Coronary artery (tissue), 2 donors: ENCODE results near the gene GRIK1.

Experiments used
- DNase-seq: peaks from one replicate; pipeline ENCODE4 v3.0.0-alpha.2; 2017; ENCODE audit warnings: low spot score
- H3K27ac ChIP-seq, 2 donors: fragments of 200-600 bp; sonication (generic); one replicate each; pipeline ENCODE4 v1.5.1; 2016 to 2019
- H3K4me3 ChIP-seq: fragments of 200-600 bp; sonication (generic); 2 replicates; pipeline ENCODE4 v1.5.1; 2016; ENCODE audit warnings: mild to moderate bottlenecking, moderate library complexity
- TF ChIP-seq, protein P1 (sequence below): fragments of 200-600 bp; sonication (generic); IDR thresholded peaks from one replicate; pipeline ENCODE4 v1.5.1; 2019; ENCODE audit warnings: antibody characterized with exemption

GRIK1 gene

DNA sequence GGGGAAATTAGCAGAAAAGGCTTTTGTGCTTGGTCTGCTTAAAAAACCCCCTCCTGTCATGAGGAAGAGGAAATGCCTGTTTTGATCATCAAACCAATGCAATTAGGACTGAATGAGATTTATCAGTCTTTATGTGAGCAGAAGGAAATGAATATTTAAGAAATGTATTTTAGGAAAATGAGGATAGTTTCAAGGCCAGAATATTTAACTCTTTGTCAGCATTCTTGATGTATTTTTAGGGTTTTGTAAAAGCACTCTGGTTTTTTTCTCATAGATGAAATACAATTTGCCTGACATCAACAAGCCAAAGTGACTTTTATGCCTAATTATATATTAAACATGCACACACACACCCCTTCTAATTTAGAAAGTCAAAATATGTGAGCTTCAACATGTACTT, 213.8 kb downstream of the GRIK1 start:
- no peak overlapping the region for H3K27ac ChIP-seq
- DNase-seq = no peak
- H3K4me3 ChIP-seq = no peak overlapping the region
- TF ChIP-seq, protein P1, sequence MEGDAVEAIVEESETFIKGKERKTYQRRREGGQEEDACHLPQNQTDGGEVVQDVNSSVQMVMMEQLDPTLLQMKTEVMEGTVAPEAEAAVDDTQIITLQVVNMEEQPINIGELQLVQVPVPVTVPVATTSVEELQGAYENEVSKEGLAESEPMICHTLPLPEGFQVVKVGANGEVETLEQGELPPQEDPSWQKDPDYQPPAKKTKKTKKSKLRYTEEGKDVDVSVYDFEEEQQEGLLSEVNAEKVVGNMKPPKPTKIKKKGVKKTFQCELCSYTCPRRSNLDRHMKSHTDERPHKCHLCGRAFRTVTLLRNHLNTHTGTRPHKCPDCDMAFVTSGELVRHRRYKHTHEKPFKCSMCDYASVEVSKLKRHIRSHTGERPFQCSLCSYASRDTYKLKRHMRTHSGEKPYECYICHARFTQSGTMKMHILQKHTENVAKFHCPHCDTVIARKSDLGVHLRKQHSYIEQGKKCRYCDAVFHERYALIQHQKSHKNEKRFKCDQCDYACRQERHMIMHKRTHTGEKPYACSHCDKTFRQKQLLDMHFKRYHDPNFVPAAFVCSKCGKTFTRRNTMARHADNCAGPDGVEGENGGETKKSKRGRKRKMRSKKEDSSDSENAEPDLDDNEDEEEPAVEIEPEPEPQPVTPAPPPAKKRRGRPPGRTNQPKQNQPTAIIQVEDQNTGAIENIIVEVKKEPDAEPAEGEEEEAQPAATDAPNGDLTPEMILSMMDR = no peak

DNA sequence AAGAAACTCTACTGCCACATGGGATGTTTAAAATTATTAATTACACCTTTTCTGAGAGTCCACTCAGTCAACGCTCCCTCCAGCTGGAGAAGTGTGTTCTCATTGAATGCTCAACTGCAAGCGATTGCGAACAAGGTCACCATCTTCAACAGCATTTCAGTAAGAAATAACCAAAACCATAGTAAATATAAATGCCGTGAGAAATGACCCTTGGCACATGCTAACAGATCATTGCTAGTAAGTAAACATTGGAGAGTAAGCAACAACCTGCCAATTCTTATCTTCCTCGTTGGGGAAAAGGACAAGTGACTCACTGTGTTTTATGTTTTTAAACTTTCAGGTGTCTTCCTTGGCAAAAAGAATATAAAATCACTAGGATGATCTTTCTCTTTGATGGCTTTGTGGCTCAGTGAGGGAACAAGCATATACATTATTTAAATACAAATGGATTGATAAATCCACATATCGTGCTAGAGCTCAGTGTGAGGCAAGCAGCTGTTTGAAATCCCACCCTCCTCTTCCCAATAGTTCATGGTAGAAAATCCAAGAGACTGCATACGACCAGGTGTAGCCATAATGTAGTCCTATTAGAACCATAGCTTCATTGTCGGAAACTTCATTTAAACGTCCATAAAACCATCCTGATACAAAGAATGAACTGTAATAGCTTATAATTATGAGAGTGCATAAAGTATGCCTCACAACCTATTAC, 214.6 kb downstream of the GRIK1 start:
- TF ChIP-seq, protein P1 = no peak
- no peak for DNase-seq
- Histone ChIP-seq H3K4me3 (no peak overlapping the region), H3K27ac (no peak overlapping the region)

DNA sequence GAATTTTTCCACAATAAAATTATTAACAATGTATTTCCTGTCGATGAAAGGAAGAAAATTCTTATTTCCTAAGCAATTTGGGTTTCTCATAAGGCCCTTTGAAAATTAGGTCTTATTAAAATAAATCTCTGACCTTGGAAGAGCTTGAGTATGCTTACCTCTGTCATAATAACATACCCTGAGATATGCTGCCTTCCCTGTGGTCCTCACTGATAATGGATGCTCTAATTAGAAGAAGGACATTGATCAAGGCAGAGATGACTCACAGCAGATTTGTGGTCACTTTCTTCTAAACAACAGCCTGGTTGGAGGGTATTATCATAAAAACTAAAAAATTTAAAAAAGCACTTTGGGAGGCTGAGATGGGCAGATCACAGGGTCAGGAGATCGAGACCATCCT, 217.8 kb downstream of the GRIK1 start:
- no peak for DNase-seq
- TF ChIP-seq, protein P1 = no peak
- H3K4me3 ChIP-seq = no peak overlapping the region
- H3K27ac ChIP-seq = no peak overlapping the region

DNA sequence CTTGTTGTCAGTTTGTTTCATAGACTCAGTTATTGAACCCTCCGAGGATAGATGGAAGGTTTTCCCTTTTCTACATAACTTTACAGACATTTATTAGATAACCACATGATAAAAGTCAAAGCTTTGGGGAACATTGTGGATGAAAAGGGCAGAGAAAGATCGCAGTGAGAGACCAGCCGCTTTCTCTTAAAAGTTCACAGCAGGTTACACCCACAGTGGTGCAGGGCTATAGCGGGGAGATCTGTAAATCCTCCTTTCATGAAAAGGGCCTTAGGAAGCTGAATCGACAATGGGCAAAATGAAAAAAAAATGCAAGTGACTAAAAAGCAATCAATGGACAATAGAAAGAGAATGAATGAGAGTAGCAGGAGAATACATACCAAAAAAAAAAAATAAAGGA, 218.6 kb downstream of the GRIK1 start:
- TF ChIP-seq, protein P1 = no peak

DNA sequence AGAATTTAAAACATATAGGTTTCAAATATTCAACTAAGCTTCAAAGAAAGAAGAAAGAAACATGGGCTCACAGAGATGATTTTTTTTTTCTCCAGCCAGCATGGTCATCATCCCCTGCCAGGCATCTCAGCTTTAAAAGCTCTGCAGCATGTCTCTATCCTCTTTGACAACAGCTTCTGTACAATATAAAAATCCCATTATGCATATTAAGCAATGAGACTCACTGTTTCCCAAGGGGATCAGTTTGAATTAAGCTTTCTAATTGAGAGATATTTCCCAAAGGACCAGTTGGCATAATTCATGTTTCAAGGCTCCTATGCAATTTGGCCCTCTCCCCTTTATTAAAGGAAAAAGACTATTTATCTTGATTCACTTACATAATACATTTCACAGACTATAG, 220.3 kb downstream of the GRIK1 start:
- no peak overlapping the region for H3K27ac ChIP-seq
- TF ChIP-seq, protein P1 = no peak
- no peak for DNase-seq
- H3K4me3 ChIP-seq = no peak overlapping the region

More for the DNA sequence above, 218.6 kb downstream of the GRIK1 start:
- Histone ChIP-seq H3K4me3 (no peak overlapping the region), H3K27ac (no peak overlapping the region)
- no peak for DNase-seq

DNA sequence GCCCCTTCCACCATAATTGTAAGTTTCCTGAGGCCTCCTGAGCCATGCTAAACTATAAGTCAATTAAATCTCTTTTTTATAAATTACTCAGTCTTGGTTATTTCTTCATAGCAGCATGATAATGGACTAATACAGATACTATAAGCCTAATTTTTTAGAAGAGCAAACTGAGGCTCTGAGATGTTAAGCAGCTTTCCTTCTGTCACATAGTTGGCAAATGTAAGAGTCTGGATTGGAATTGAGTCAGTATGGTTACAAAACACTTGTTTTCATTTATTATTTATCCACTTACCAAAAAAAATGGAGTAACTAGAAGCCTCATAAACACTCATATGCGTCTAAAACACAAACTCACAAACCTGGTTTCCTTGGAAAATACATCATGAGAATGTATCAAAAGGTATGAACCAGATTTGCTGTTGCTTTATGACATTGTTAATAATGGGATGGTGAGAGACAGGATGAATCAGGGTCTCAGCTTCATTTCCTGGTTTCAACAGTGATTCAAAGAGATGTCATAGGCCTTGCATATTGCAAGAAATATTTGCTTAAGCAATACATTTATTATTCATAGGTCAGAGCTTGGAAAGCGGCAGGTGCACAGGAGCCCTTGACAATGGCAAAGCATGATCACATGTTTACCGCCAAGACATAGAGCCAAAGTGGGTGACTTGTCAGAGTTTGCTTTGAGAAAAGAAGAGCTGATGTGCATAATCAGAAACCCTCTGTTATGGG, 221.5 kb downstream of the GRIK1 start:
- no peak for DNase-seq
- Histone ChIP-seq H3K27ac (no peak overlapping the region), H3K4me3 (no peak overlapping the region)
- TF ChIP-seq, protein P1 = no peak

DNA sequence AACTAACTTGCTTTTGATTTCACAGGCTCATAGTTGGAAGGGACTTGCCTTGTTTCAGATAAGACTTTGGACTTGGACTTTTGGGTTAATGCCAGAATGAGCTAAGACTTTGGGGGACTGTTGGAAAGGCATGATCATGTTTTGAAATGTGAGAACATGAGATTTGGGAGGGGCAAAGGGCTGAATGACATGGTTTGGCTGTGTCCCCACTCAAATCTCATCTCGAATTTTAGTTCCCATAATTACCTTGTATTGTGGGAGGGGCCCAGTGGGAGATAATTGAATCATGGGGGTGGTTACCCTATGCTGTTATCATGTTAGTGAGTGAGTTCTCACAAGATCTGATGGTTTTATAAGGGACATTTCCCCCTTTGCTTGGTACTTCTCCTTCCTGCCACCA, 222.1 kb downstream of the GRIK1 start:
- Histone ChIP-seq H3K27ac (no peak overlapping the region), H3K4me3 (no peak overlapping the region)
- DNase-seq = no peak
- TF ChIP-seq, protein P1 = no peak
